Kidney capillary endothelial cell (primary cell): ENCODE data around the gene ANGPT4.

ENCODE experiments used
- DNase-seq: peaks from one replicate; pipeline ENCODE4 v3.0.0-alpha.2; 2018; ENCODE audit warnings: low spot score

ANGPT4 gene, protein sequence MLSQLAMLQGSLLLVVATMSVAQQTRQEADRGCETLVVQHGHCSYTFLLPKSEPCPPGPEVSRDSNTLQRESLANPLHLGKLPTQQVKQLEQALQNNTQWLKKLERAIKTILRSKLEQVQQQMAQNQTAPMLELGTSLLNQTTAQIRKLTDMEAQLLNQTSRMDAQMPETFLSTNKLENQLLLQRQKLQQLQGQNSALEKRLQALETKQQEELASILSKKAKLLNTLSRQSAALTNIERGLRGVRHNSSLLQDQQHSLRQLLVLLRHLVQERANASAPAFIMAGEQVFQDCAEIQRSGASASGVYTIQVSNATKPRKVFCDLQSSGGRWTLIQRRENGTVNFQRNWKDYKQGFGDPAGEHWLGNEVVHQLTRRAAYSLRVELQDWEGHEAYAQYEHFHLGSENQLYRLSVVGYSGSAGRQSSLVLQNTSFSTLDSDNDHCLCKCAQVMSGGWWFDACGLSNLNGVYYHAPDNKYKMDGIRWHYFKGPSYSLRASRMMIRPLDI

DNA sequence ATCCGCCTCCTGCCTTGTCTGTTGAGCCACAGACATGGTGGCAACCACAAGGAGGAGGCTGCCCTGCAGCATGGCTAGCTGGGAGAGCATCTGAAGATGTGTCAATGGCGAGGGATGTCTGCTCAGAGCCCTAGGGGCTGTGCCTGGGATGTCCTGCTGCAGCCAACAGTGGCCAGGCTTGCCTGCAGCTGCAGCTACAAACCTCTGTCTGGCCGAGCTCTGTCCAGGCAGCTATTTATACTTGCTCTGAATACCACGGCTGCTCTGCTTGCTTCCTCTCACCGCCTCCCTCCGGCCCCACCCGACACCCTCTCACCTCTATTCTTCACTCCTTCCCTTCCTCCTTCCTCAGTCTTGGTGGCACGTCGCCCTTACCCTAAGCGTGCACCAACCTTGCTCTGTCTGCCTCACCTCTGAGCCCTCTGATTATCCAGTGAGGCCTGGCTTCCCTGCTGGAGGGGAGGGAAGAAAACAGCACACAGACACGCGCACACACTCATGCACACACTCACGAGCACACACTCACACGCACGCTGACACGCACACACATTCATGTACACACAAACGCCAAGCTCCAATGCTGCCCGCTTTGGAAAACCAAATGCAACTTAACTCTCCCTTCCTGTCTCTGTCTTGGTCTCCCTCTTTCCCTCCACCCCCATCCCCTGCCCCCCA is at the start of gene ANGPT4:
TSS of gene ANGPT4 (minus strand) at position 210 of the 675 bp plus-strand sequence. CDS start at position 90, 120 bp downstream.
- no peak for DNase-seq

DNA sequence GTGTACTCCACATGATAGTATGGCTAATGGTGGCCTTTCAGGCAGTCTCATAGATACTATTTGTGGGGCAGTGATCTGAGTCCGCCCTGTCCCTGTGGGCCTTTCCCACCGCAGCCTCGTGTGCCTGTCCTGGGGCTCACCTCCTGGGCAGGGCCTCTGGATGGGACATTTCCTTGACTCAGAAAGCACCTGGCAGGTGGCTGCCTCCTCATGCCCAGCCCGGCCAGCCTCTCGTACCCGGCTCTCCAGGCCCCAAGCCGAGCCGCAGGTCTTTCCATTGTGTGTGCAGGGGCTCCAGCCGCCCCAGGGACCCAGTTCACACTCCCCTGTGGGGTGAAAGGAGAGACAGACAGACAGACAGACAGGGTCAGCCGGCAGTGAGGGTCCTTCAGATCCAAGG is 47.7 kb upstream of the ANGPT4 start:
- no peak for DNase-seq

DNA sequence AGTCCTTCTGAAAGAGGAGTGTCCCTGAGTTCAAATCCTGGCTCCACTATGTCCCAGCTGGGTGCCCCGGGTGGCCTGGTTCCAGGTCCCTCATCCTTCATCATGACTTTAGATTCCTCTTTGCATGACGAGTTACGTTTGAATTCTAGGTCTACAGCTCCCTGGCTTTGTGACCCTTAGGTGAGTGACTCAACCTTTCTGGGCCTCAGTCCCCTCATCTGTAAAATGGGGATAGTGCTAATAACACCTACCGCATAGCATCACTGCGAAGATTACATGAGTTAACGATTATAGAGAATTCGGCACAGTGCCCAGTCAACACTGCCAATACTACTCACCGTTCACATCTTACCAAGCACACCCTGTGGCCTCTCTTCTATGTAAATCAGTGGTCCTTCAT is 46.5 kb upstream of the ANGPT4 start:
- no peak for DNase-seq

DNA sequence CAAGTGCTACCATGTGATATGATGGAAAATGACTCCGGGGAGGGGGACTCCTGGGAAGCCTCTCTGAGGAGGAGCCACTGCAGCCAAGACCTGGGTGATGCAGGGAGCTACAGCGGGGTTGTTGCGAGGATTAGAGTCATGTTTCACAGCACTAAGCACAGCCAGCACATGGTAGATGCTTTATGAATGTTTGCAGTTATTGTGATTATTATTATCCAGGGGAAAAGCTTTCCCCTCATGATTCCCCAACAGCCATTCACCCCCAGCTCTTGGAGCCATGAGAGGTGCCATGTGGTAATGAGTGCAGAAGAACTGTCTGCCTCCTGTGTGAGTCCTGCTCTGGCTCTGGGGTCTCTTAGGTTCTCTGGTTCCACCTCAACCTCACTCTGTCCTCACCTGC is 46.1 kb upstream of the ANGPT4 start:
- no peak for DNase-seq

DNA sequence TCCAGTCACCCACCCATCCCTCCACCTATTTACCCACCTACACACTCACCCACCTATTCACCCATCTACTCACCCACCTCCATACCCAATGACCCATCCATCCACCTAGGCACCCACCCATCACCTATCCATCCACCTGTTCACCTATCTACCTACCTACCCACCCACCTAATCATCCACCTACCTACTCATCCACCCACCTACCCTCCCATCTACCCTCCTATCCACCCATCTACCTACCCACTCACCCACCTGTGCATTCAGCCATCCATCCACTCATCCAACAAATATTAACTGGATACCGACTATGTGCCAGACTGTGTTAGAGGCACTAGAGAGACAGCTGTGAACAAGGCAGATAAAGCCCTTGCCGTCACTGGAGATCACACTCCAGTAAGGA is 45.6 kb upstream of the ANGPT4 start:
- no peak for DNase-seq

DNA sequence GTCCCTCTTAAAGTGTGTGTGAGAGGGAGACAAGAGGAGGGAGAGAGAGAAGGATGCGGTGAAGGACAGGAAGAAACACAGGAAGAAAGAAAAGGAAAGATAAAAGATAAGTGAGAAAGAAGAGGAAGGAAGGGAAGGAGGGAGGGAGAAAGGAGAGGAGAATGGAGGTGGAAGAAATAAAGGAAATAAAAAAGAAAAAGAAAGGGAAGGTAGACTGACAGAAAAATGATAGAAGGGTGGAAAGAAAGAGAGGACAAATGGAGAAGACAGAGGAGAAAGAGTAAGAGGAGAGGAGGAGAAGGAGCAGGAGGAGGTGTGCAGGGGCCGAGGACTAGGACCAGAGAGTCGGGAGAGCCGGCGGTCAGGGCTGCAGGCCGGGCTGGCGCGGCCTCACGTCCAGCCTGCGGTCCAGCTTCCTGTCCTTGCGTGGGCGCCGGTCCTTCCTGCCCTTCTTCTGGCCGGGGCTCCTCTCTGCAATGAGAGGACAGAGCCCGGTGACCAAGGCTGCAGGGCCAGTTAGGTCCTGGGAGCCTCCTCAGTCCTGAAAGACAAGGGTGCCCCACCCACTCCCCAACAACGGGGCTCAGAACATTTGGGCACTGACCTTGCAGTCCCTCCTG is 44.0 kb upstream of the ANGPT4 start:
- DNase-seq, result no peak

DNA sequence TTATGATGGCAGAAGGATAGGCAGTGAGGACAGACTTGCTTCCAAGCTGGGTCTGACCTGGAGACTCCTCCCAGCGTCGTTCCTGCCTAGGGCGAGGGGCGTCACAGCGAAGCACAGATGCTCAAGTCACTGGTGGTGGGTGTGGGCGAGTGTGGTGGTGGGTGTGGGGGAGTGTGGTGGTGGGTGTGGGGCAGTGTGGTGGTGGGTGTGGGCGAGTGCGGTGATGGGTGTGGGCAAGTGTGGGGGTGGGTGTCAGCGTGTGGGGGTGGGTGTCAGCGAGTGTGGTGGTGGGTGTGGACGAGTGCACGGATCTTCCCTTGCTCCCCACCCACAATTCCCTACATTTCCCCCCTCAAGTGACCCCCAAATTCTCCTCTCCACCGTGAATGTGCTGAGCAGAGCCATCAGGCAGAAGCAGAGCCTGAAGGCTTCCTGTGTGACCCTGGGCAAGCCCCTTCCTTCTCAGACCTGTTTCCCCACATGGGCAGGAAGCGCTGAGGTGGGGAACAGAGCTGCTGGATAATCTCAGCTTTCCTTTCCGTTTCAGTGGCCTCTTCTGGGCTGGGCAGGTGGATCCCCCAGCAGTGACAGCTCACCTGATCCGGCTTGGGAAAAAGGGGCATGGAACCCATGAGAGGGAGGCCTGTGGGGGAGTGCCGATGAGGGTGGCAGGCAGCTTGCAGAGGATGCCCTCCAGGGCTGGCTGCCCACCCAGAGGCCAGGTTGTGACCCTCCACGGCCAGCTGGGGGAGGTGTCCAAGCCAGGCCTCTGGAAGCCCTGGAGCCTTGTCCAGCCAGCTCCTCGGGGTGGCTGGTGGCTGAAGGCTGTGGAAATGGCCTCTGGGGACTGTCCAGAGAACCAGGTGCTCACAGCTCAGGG is 43.0 kb upstream of the ANGPT4 start:
- DNase-seq, result no peak

DNA sequence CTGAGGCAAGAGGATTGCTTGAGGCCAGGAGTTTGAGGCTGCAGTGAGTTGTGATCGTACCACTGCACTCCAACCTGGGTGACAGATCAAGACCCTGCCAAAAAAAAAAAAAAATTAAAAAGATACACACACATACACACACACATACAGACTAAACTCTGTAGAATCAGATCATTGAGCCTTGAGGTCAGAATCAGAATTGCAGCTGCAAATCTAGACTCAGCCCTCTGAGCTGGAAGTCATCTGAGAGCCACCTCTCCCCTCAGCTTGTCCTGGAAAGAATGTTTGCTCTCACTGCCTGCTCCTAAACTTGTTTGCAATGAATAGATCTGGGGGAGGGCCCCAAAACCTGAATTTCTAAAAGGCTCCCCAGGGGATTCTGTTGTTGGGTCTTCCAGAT is 41.4 kb upstream of the ANGPT4 start:
- DNase-seq, result no peak

DNA sequence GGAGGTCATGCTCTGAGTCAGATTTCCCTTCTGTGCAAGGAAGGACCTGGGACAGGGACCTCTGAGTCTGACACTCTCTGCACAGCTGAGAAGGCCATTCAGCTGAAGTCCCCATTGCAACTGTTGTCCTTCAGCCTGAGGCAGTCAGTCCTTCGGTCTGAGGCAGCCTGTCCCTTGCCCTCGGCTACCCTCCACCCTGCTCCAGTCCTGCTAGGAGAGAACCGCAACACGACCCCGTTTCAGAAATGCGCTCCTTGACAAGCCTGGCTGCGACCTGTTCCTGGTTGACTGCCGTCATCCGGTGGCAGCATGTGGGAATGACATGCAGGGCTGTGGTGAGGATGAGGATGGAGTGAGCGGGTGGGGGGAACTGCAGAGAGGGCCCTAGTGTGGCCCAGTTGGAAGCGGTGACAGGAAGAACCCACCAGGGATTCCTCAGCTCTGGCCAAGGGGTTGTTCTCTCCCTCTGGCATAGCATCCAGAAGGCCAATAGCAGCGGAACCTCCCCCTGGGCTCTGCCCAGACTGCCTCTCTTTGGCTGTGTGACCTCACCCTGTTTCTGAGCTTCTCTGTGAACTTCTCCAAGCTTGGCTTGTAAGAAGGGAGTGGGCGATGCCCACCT is 40.3 kb upstream of the ANGPT4 start:
- peak; percentile 46 for DNase-seq

DNA sequence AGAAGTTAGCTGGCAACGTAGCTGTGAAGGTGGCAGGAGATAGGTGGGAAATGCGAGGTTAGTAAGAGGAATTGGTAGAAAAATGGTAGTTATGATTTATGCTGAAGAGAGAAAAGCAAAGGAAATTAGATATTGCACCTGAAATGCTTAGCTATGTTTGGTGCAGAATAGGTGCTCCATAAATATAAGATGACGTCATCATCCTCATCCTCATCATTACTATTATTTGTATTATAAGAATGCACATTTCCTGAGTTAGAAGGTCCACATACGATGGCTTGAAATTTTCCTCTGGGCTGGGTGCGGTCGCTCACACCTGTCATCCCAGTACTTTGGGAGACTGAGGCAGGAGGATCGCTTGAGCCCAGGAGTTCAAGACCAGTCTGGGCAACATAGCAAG is 39.5 kb upstream of the ANGPT4 start:
- no peak for DNase-seq

DNA sequence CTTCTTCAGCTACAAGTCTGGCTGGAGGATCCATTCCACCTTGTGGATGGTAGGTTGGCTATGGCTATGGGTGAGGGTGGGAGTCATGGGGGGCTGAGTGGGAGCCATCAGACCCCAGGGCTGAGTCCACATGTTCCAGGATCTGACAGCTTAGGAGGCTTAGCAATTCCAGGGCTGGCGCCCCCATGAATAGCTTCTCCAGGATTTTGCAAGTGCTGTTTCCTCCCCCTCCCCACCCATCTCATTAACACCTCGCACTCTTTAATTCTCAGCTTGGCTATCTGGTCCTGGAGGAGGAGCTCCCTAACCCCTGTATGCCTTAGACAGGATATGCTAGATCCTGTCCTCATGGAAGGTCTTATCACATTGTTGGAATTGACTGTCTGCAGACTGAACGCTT is 39.0 kb upstream of the ANGPT4 start:
- DNase-seq, result no peak

DNA sequence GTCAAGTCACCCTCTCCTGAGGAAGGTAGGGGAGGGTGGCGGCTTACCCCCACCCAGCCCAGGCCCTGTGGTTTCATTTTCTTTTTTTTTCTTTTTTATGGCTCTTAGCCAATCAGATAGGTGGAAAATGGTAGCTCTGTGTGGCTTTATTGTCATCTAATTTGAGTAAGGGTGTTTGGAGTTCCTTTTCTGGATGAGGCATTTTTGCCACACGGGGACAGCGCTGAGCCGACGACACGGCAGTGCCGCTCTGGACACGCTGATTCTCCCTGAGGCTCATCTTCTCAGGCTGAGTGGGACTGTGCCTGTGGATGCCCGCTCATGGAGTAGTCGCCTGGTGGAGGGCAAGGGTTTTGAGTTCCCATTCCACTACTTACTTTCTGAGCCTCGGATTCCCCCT is 37.6 kb upstream of the ANGPT4 start:
- DNase-seq, result no peak

DNA sequence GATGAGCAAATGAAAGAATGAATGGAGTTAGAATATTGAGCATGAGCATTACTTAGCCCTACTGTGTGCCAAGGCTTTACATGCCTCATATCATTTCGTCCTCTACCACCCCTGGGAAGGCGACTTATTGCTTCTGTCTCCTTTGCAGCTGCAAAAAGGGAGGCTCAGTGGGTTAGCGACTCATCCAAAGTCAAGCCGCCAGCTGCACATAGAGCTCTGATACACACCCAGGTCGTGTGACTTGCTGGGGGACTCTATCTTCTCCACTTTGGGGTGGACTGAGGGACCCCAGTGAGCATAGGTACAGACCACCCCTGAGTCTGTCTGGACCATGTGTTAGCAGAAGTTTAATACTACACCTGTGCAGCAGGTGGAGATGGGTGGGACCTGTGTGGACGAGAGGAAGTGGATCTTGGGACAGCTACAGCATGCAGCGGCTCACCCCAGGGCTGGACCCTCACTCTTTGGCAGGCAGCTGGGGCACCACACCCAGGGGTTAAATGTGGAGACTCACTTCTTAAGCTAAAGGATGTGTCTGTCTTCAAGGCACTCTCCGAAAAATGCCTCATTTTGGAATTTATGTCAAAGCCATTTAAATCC is 36.2 kb upstream of the ANGPT4 start:
- no peak for DNase-seq

DNA sequence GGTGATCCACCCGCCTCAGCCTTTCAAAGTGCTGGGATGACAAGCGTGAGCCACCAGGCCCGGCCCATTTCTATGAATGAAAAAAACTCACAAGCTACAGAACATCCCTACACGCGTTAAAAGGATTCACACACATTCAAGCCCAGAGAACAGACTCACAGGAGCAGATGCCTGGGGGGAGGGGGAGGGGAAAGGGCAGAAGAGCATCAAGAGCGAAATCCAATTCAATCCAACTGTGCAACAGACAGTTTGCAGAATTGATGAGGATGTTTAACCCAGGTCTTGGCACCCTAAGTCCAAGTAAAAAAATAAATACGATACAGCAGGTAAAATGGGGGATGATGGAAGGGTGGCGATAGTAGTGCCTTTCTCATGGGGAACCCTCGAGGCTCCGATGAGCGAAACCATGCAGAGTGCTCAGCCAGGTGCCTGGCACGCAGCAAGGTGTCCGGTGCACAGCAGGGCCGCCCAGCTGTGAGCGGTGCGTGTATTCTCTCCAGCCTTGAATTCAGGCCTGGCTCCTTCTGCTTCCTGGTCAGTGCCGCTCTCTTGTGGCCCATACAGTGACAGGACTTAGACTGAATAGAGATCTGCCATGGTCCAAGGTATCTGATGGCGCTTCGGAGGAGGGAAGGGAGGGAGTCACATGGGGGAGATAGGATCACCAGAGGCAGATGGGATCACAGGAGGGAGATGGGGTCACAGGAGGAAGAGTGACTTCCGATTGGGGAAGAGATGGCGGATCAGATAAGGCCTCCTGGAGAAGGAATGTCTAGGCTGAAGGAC is 35.4 kb upstream of the ANGPT4 start:
- DNase-seq, result no peak

DNA sequence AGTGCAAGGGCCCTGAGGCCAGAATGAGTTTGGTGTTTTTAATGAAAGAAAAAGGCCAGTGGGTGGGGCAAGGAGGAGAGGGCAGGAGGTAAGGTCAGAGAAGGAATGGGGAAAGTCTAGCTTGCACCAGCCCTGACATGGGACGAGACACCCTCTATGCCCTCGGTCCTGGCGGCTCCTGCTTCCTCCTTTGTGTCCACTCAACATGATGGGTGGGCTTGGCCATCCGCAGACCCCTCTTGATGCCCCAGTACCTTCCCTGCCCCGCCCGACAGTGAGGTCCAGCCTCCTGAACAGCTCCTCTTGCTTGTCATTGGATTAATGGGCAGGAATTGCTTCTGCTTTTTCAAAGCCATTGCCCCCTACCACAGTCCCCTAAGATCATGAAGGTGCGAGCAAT is 33.6 kb upstream of the ANGPT4 start:
- no peak for DNase-seq

DNA sequence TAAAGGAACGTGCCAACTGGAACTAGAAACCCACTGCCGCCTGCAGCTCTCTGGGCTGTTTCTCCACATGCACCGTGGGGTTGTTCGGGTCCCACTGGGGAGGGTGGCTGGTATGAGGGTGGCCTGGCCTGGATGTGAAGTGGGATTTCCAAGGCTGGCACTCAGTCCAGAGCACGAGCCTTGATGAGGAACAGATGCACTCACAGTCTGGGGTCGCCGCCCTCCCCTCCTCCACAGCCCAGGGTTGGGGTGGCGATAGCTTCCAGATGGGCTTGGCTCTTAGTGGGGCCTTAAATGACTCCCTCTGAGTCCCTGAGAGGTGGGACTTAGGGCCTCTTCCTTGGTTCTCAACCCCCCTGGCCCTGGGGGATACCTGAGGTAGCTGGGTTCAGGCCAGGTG is 30.7 kb upstream of the ANGPT4 start:
- no peak for DNase-seq

DNA sequence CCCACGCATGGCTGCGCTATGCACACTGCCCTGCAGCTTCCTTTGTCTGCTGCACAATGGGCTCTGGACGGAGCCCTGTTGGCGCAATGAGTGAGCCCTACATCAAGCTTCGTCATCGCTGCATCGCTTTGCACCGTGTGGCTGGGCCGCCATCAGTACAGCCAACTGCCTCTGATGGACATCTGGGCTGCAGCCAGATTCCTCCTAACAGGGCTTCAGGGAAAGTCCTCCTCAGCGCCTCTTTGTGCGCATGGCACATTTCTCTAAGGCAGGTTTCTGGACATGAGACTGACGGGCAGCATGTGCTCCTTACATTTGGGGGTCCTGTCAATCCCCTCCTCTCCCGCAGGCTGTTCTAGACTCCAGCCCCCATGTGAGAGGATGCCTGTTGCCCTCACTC is 29.7 kb upstream of the ANGPT4 start:
- DNase-seq, result no peak

DNA sequence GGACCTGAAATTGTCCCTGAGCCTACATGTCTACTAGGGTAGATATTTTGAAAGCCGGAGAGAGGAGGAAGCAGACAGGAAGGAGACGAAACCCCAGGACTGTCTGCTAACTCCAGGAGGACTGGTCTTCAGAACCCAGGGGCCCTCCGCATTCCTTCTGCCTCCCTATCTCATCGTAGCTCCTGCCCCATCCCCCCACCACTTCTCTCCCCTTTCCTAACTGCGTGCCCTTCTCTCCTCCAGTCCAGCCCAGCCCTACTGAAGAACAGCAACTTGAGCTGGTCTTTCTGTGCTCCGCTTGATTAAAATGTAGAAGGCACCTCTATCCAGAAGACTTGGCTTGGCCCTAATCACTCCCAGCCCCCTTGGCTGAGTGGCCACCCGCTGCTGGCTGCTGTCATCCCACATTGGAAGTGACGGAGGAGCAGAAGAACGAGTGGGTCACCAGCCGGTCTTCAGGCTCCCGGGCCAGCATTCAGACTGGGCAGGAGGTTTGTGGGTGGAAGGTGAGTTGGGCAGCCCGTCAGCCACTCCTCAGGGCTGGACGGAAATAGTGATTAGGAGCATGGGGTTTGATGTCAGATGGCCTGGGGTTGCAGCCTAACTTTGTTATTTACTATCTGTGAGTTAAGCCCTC is 28.8 kb upstream of the ANGPT4 start:
- no peak for DNase-seq

DNA sequence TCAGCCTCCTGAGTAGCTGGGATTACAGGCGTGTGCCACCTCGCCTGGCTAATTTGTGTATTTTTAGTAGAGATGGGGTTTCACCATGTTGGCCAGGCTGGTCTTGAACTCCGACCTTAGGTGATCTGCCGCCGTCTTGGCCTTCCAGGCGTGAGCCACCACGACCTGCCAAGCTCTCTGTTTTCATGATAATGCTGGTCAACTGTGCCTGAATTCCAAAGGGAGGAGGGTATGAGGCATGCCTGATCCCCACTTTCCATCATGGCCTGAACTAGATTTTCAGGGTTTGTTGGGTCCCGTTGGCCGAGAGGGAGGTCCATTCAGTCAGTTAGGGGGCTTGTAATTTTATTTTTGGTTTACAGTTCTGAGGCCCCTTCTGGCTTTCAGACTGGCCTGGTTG is 28.0 kb upstream of the ANGPT4 start:
- DNase-seq, result no peak

DNA sequence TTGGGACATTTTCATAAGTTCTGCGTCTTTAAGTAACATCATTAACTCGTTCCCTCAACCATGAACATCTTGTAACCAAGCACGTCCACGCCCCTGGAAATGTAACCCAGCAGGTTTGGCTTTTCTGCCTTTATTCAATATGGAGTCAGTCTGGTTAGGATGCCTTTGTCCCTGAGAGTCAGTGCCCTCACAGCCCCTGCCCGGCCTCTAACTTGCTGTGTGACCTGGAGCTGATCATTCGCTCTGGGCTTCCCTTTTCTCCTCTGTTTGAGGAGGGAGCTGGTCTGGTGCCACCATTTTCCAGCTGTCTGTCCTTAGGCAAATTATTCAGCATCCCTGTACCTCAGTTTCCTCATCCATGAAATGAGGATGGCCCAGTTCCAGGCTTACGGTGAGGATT is 26.5 kb upstream of the ANGPT4 start:
- no peak for DNase-seq
